ENCODE data around the gene DLG2.

DNA sequence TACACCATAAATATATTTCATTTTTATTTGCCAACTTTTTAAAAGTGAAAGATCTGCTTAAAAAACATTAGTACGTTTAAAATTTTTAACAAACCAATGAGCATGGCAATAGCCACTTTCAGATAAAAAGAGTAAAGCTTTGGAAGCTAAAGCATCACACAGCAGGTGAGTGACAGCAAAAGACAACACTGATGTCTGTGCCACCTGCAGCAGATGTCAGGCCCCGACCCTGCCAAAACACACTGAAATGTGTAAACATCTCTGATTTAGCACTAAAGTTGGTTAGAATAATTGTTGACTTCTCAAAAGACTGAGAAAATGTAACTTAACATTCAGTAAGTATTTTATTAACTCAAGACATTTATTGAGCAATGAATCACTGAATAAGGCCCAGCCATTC is 232.9 kb downstream of the DLG2 start:
- TF ChIP-seq, protein P1, sequence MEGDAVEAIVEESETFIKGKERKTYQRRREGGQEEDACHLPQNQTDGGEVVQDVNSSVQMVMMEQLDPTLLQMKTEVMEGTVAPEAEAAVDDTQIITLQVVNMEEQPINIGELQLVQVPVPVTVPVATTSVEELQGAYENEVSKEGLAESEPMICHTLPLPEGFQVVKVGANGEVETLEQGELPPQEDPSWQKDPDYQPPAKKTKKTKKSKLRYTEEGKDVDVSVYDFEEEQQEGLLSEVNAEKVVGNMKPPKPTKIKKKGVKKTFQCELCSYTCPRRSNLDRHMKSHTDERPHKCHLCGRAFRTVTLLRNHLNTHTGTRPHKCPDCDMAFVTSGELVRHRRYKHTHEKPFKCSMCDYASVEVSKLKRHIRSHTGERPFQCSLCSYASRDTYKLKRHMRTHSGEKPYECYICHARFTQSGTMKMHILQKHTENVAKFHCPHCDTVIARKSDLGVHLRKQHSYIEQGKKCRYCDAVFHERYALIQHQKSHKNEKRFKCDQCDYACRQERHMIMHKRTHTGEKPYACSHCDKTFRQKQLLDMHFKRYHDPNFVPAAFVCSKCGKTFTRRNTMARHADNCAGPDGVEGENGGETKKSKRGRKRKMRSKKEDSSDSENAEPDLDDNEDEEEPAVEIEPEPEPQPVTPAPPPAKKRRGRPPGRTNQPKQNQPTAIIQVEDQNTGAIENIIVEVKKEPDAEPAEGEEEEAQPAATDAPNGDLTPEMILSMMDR (IDR thresholded peaks at IDR 0.05; ENCODE audit: low read depth, low read length, poor library complexity, severe bottlenecking): no peak
- no peak for TF ChIP-seq EZH2phosphoT487 (IDR thresholded peaks at IDR 0.05; ENCODE audit: borderline replicate concordance, low read length)

Measured in DOHH2 (cell line).